Ascending aorta (tissue), 2 donors: Measurements from ENCODE around the gene PLXNA1. TPM values are rescaled to one million over a fixed set of nuclear protein-coding genes. Genes with fewer than 3 reads are reported as not detected.

Source experiments
- DNase-seq, 2 donors: peaks; one replicate each; pipeline ENCODE4 v3.0.0-alpha.2; 2019; ENCODE audit warnings: low spot score in 2 of 2
- H3K27ac ChIP-seq, 2 donors: fragments of 200-600 bp; sonication (generic); one replicate each; pipeline ENCODE4 v1.5.1; 2016 to 2017; ENCODE audit warnings: mild to moderate bottlenecking in 1 of 2
- H3K27me3 ChIP-seq: fragments of 200-600 bp; sonication (generic); one replicate; pipeline ENCODE4 v1.5.1; 2017
- H3K36me3 ChIP-seq, 2 donors: fragments of 200-600 bp; sonication (generic); one replicate each; pipeline ENCODE4 v1.5.1; 2016
- H3K4me1 ChIP-seq, 2 donors: fragments of 200-600 bp; sonication (generic); one replicate each; pipeline ENCODE4 v1.5.1; 2016 to 2017; ENCODE audit warnings: mild to moderate bottlenecking in 1 of 2
- H3K4me3 ChIP-seq, 2 donors: fragments of 200-600 bp; sonication (generic); one replicate each; pipeline ENCODE4 v1.5.1; 2016 to 2017; ENCODE audit warnings: mild to moderate bottlenecking in 1 of 2
- H3K9me3 ChIP-seq, 2 donors: fragments of 200-600 bp; sonication (generic); one replicate each; pipeline ENCODE4 v1.5.1; 2016
- intact Hi-C: fragments of 100-400 bp; cut with DNase I; formaldehyde crosslinking; loops from one replicate; pipeline ENCODE4 v1.15.1; 2023
- total RNA-seq: library from RNA; depleted of rRNA; stranded (reverse); fragments of >200 nt; gene quantifications from one replicate; pipeline ENCODE4 v1.1.0, GENCODE V29; 2016
- TF ChIP-seq, protein P1 (sequence below), 3 experiments: fragments of 200-600 bp in 2 of 3; fragments of 450-650 bp in 1 of 3; sonication (generic) in 2 of 3; IDR thresholded peaks; one replicate each; pipeline ENCODE4 v1.5.1; 2016 to 2019; ENCODE audit warnings: antibody characterized with exemption in 3 of 3, mild to moderate bottlenecking in 1 of 3, moderate library complexity in 1 of 3

PLXNA1 gene
- total RNA-seq: 79.8 TPM

DNA sequence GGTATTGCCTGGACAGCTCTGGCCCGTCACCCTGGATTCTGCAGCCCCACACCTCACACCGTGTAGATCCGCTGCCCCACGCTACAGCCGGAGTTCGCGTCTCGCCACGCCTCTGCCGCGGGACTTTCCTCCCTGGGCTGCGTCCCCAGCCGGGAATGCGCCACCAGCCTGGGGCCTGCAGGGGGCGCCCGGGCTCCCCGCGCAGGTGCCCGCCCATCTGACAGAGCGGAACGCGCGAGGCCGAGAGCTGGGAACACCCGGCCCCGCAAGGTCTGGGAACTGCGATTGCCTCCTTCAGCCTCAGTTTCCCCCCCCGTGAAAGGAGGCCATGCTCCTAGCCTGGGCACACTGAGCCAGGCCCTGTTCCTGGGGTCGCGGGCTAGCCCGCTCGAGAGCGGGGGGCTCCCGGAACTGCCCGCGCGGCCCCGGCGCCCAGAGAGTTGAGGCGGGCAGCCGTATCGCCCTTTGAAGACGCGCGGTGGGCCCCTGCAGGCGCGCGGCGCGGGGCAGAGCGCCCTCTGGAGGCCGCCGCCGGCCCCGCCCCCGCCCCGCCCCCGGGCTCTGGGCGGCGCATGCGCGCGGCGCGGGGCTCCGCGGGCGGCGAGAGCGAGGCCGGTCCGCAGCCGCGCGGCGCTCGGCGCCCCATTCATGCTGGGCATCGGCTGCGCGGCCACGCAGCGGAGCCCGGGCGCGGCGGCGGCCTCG is at the start of gene PLXNA1:
Gene PLXNA1 (plus strand): TSS at position 645 of the 705 bp plus-strand sequence. CDS start 5,479 bp downstream, outside the sequence.
- peak; percentile 35 to 91 for DNase-seq
- H3K27ac ChIP-seq: peak within 1 kb of the TSS; percentile 77 to 84
- TF ChIP-seq, protein P1, sequence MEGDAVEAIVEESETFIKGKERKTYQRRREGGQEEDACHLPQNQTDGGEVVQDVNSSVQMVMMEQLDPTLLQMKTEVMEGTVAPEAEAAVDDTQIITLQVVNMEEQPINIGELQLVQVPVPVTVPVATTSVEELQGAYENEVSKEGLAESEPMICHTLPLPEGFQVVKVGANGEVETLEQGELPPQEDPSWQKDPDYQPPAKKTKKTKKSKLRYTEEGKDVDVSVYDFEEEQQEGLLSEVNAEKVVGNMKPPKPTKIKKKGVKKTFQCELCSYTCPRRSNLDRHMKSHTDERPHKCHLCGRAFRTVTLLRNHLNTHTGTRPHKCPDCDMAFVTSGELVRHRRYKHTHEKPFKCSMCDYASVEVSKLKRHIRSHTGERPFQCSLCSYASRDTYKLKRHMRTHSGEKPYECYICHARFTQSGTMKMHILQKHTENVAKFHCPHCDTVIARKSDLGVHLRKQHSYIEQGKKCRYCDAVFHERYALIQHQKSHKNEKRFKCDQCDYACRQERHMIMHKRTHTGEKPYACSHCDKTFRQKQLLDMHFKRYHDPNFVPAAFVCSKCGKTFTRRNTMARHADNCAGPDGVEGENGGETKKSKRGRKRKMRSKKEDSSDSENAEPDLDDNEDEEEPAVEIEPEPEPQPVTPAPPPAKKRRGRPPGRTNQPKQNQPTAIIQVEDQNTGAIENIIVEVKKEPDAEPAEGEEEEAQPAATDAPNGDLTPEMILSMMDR (IDR thresholded peaks at IDR 0.05): peak; percentile 90 to 98 (median 95)

DNA sequence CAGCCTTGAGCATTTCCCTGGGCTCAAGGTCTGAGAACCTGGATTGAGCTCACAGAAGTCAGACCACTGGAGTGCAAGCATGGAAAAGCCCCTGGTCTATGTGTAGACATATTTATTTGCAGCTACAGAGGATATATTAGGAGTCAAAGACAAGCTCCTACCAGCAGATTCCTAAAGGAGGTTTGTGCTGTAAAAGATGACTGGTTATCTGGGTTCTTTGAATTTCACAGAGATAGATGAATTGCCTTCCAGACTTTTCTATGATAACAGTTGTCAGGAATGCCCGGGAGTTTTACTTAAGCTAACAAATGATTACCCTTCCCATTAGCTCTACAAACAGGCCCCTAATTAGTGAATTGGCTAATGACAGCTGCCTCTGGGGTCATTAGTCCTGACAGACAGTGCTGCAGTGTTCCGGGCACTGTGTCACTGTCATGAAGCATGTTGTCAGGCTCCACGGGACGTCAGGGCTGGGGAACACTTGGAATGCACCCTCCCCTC is 48.8 kb upstream of the PLXNA1 start:
- peak in 1 of 2 donors; percentile 41 for DNase-seq
- intact Hi-C loops: no loop called here
- H3K4me3 ChIP-seq: no peak overlapping the region
- no peaks in the 10 kb centered on the region for H3K9me3 ChIP-seq
- no peaks in the 10 kb centered on the region for H3K36me3 ChIP-seq
- TF ChIP-seq, protein P1 (IDR thresholded peaks at IDR 0.05): no peak
- H3K27me3 ChIP-seq: no peaks in the 10 kb centered on the region
- H3K27ac ChIP-seq: no peak overlapping the region
- H3K4me1 ChIP-seq: peaks cover 8% of the 10 kb centered on the region in 2 donors

More for the DNA sequence above, at the start of gene PLXNA1:
- intact Hi-C loops: loop anchor here (1.0 to 10.0 kb wide), 8 partner anchors 20 to 562 kb away; no protein-coding TSS in a partner anchor
- Histone ChIP-seq H3K4me3 (peak within 1 kb of the TSS; percentile 88 to 89), H3K27me3 (no peaks in the 10 kb centered on the region), H3K36me3 (no peaks in the 10 kb centered on the region), H3K4me1 (peaks cover 11 to 38% of the 10 kb centered on the region in 2 donors), H3K9me3 (no peaks in the 10 kb centered on the region)

DNA sequence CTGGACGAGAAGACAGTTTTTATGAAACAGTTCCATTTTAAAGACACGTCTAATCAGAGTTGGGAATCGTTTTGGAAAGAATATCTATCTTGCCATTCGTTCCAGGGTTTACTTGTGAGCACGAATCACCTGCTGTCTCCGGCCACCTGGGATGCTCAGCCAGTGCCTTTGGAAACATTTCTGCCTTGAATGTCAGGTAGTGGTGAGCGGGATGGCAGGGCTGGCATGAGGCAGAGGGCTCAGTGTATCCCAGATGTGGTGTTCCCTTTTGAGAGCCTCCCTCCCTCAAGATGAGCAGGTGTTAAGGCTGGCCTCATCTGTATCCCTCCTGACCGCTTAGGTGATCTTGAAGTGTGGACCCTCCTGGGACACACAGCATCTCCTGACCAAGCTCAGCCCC is 47.9 kb upstream of the PLXNA1 start:
- DNase-seq: peak in 1 of 2 donors; percentile 34
- TF ChIP-seq, protein P1 (IDR thresholded peaks at IDR 0.05): no peak
- Histone ChIP-seq H3K9me3 (no peaks in the 10 kb centered on the region), H3K36me3 (no peaks in the 10 kb centered on the region), H3K27me3 (no peaks in the 10 kb centered on the region), H3K4me1 (peaks cover 8% of the 10 kb centered on the region in 2 donors), H3K27ac (no peak overlapping the region), H3K4me3 (no peak overlapping the region)
- intact Hi-C loops: no loop called here

- H3K36me3 ChIP-seq: no peaks in the 10 kb centered on the region
Observed at GRCh38 chr3:126935756-126936509, 47.0 kb upstream of the PLXNA1 start.

DNA sequence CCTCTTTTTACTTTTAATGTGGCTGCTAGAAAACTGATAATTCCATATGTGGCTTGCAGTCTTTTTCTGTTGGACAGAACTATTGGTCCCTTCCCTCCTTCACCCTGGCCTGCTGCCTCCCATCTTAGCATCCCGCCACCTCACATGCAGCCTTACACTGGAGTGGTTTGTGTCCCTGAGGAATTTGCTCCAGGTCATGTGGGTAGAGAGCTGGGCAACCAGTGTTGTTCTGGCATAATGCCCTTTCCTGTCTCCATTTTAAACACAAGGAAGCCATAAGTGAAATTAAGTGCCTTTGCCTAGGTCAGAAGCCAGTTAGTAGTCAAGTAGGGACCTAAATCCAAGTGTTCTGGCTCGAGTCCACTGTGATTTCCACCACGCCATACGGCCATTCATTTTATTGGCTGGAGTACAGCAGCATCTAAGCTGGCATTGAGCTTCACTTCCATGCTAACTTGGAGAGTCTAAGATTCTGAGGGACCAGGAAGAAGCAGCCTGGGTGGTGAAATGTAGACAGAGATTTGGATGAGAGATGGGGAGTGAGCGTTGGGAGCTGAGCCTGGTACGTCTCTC is 46.0 kb upstream of the PLXNA1 start:
- no peak overlapping the region for H3K27ac ChIP-seq
- no peaks in the 10 kb centered on the region for H3K9me3 ChIP-seq
- H3K4me3 ChIP-seq: no peak overlapping the region
- H3K4me1 ChIP-seq: peaks cover 3 to 8% of the 10 kb centered on the region in 2 donors
- DNase-seq: peak in 1 of 2 donors; percentile 59
- intact Hi-C loops: no loop called here
- H3K27me3 ChIP-seq: no peaks in the 10 kb centered on the region
- TF ChIP-seq, protein P1 (IDR thresholded peaks at IDR 0.05): no peak
- no peaks in the 10 kb centered on the region for H3K36me3 ChIP-seq

More at GRCh38 chr3:126935756-126936509, 47.0 kb upstream of the PLXNA1 start:
- intact Hi-C loops: no loop called here
- H3K27ac ChIP-seq: no peak overlapping the region
- H3K4me1 ChIP-seq: peaks cover 6 to 8% of the 10 kb centered on the region in 2 donors
- peak in 1 of 2 donors; percentile 39 for DNase-seq
- H3K4me3 ChIP-seq: no peak overlapping the region
- H3K9me3 ChIP-seq: no peaks in the 10 kb centered on the region
- H3K27me3 ChIP-seq: no peaks in the 10 kb centered on the region
- TF ChIP-seq, protein P1 (IDR thresholded peaks at IDR 0.05): no peak
